ENCODE data around the gene SLC39A7.

SLC39A7 gene

GRCh38 chr6:33175436-33176069 lies 25.1 kb upstream of the SLC39A7 start:
- Histone ChIP-seq H3K36me3 (ENCODE audit: insufficient read depth, low read length) (no peaks in the 10 kb centered on the region), H3K4me1 (ENCODE audit: insufficient read depth, low read length) (no peaks in the 10 kb centered on the region), H3K9me3 (ENCODE audit: control insufficient read depth, insufficient read depth, low read length) (no peaks in the 10 kb centered on the region), H3K9ac (ENCODE audit: low read depth, low read length) (no peak overlapping the region)

- H3K4me1 ChIP-seq (ENCODE audit: insufficient read depth, low read length), result no peaks in the 10 kb centered on the region
These were observed 23.8 kb upstream of the SLC39A7 start for GRCh38 chr6:33176906-33177305.

DNA sequence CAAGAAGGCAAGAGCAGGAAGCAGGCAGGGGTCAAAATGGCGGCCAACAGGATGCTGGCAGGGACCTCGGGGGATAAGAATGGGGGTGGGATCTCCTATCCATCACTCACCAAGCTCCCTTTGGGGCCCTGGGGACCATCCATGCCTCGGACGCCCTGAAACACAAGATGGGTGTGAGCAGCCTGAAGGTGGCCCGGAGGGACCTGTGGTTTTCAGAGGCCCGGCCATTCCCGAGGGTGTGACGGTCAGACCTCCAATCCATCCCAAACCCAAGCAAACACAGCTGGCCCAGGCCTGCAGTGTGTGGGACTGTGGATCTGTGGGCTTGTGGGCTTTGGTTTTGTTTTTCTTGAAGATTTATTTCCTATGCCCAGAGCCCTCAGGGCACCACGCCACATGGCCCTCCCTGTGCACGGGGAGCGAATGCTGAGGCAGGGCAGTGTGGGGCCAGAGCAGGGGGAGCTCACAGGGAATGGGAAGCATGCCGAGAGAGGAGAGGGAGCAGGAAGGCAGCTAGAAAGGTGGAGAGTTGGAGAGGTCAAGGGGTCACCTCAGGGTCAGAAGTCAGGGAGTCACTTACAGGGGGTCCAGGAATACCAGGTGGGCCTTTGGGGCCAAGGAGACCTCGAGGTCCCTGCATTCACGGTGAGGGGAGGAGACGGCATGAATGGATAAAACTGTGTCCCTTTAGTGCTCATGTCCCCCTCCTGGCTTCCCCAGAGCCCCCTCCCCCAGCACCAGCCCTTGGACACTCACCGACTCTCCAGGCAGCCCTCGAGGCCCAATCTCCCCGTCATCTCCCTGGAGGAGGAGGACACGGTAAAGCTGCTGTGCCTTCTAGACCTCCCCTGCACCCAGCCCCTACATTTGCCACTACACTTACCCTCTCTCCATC lies 22.9 kb upstream of the SLC39A7 start:
- Histone ChIP-seq H3K4me1 (ENCODE audit: insufficient read depth, low read length) (no peaks in the 10 kb centered on the region), H3K9me3 (ENCODE audit: control insufficient read depth, insufficient read depth, low read length) (no peaks in the 10 kb centered on the region), H3K36me3 (ENCODE audit: insufficient read depth, low read length) (no peaks in the 10 kb centered on the region), H3K9ac (ENCODE audit: low read depth, low read length) (no peak overlapping the region)

More at GRCh38 chr6:33176906-33177305, 23.8 kb upstream of the SLC39A7 start:
- Histone ChIP-seq H3K9me3 (ENCODE audit: control insufficient read depth, insufficient read depth, low read length) (no peaks in the 10 kb centered on the region), H3K9ac (ENCODE audit: low read depth, low read length) (no peak overlapping the region), H3K36me3 (ENCODE audit: insufficient read depth, low read length) (no peaks in the 10 kb centered on the region)

DNA sequence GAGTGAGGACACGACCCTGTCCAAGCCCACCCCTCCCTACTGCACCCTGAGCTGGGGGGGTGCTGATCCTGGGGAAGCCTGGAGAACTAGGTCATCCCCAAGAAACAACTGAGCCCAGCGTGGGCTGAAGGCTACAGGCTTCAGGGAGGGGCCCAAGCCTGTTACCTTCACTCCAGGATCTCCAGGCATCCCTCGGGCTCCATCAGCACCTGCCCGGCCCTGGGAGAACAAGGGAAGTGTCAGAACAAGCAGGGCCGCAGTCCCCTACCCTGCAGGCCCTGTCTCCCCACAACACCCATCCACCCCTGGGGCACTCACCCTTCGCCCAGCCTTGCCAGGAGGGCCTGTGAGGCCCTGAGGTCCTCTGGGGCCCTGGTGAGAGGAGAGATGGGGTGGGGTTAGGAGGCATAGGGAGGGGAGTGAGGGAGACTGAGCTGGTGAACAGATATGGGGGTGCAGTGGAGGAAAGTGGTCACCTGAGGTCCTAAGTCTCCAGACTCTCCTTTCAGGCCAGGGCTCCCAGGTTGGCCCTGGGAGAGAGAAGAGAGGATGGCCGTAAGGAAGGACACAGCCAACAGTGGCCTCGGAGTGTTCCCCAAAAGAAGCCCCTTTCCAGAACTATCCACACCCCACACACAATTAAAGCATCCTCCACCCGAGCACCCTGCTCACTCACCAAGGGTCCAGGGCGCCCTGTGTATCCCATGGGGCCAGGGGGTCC lies 21.8 kb upstream of the SLC39A7 start:
- H3K9ac ChIP-seq (ENCODE audit: low read depth, low read length), result no peak overlapping the region
- no peaks in the 10 kb centered on the region for H3K4me1 ChIP-seq (ENCODE audit: insufficient read depth, low read length)
- no peaks in the 10 kb centered on the region for H3K9me3 ChIP-seq (ENCODE audit: control insufficient read depth, insufficient read depth, low read length)
- H3K36me3 ChIP-seq (ENCODE audit: insufficient read depth, low read length), result no peaks in the 10 kb centered on the region

DNA sequence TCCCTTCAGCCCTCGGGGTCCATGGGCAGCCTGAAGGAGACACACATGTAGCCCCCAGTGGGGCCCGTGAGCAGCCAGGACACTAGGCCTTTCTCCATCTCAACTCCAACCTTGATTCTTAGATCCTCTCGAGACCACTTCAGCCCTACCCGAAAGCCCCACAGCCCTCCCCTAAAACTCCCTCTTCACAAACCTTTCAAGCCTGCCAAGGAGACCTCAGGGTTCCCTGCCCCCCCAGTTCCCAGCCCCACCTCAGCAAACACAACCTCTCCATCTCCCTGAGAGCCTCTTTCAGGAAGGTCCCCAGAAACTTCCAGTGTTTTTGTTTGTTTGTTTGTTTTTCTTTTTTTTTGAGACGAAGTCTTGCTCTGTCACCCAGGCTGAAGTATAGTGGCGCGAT lies 19.5 kb upstream of the SLC39A7 start:
- no peaks in the 10 kb centered on the region for H3K36me3 ChIP-seq (ENCODE audit: insufficient read depth, low read length)
- H3K4me1 ChIP-seq (ENCODE audit: insufficient read depth, low read length), result no peaks in the 10 kb centered on the region
- no peaks in the 10 kb centered on the region for H3K9me3 ChIP-seq (ENCODE audit: control insufficient read depth, insufficient read depth, low read length)
- no peak overlapping the region for H3K9ac ChIP-seq (ENCODE audit: low read depth, low read length)

DNA sequence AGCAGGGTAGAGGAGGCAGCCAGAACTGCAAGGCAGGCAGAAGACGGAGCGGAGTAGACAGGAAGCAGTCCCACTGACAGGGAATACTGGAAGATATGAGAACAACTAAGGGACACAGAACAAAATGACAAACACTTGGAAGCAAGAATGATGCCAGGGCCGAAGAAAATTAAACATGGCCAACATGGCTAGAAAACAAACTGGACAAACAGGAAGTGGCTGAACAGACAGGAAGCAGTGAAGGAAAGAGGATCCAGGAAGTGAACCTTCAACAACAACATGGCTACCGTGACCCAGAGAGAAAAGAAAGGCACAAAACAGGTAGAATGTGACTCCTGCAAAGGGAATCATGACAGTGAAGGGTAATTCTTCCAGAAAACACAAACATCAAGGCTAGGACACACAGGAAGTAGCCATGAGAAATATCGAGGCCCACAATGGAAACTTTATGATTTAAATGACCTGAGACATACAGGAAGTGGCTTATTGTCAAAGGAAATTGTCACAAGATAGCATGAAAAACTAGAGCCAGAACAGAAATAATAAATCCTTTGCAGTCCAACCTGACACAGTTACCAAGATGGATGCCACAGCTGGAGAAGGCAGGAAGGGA lies 17.5 kb upstream of the SLC39A7 start:
- Histone ChIP-seq H3K4me1 (ENCODE audit: insufficient read depth, low read length) (no peaks in the 10 kb centered on the region), H3K9ac (ENCODE audit: low read depth, low read length) (no peak overlapping the region), H3K9me3 (ENCODE audit: control insufficient read depth, insufficient read depth, low read length) (no peaks in the 10 kb centered on the region), H3K36me3 (ENCODE audit: insufficient read depth, low read length) (no peaks in the 10 kb centered on the region)

GRCh38 chr6:33185190-33185589 lies 15.5 kb upstream of the SLC39A7 start:
- H3K9ac ChIP-seq (ENCODE audit: low read depth, low read length), result no peak overlapping the region
- no peaks in the 10 kb centered on the region for H3K4me1 ChIP-seq (ENCODE audit: insufficient read depth, low read length)
- H3K9me3 ChIP-seq (ENCODE audit: control insufficient read depth, insufficient read depth, low read length), result no peaks in the 10 kb centered on the region
- H3K36me3 ChIP-seq (ENCODE audit: insufficient read depth, low read length), result no peaks in the 10 kb centered on the region

DNA sequence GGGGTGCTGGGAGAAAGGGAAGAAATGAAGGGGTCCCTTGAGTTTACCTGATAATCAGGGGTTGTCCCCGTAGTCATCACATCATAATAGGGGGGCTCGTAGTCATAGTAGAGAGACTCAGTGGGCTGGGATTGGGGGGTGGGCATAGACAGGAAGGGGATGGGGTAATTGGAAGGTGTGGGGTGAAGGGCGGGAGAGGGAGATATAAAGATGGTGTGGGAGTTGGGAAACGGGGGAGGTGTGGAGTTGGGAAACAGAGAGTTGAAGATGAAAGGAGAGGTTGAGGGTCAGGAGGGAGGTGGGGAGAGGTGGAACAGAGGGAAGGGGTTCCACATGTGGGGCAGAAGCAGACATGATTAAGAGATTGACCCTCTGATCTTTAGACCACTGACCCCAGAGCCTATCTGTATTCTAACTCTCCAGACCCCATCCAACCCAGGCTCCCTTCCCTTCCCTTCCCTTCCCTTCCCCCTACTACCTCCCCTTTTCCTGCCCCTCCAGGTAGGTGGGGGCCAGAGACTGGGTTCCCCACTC lies 14.9 kb upstream of the SLC39A7 start:
- no peaks in the 10 kb centered on the region for H3K9me3 ChIP-seq (ENCODE audit: control insufficient read depth, insufficient read depth, low read length)
- H3K36me3 ChIP-seq (ENCODE audit: insufficient read depth, low read length), result no peaks in the 10 kb centered on the region
- no peaks in the 10 kb centered on the region for H3K4me1 ChIP-seq (ENCODE audit: insufficient read depth, low read length)
- no peak overlapping the region for H3K9ac ChIP-seq (ENCODE audit: low read depth, low read length)

DNA sequence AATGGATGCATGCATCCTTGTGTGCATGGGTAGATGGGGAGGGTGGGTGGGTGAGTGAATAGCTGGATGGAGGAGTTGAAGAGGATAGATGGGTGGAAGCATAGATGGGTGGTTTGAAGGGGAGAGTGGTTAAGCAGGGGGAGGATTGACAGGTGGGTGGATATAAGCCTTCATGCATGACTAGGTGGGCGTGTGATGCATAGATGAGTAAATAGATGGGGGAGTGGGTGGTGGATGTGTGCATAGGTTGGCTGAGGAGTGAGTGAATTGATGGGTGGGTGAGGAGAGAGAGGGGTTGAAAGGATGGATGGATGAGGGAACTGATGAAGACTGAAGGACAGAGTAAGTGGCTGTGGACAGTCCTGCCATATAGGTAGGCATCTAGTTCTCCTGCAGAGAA lies 12.9 kb upstream of the SLC39A7 start:
- Histone ChIP-seq H3K9me3 (ENCODE audit: control insufficient read depth, insufficient read depth, low read length) (no peaks in the 10 kb centered on the region), H3K4me1 (ENCODE audit: insufficient read depth, low read length) (no peaks in the 10 kb centered on the region), H3K9ac (ENCODE audit: low read depth, low read length) (no peak overlapping the region), H3K36me3 (ENCODE audit: insufficient read depth, low read length) (no peaks in the 10 kb centered on the region)

DNA sequence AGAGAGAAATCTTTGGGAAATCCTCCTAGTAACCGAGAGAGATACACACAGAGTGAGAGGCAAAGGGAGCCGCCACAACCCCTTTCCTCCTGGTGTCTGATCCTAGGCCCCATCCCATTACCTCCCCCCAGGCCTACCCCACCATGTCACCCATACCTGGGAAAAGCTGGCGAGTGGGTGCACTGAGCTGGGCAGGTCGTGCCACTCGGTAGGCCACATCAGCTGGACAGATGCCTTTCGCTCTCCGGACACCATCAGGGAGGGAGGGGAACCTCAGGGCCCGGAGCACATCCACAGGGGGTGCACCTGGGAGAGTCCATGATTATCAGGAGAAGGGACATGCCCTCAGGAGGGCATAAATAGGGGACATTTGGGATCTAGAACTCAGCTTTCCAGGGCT lies 11.5 kb upstream of the SLC39A7 start:
- H3K9ac ChIP-seq (ENCODE audit: low read depth, low read length), result no peak overlapping the region

DNA sequence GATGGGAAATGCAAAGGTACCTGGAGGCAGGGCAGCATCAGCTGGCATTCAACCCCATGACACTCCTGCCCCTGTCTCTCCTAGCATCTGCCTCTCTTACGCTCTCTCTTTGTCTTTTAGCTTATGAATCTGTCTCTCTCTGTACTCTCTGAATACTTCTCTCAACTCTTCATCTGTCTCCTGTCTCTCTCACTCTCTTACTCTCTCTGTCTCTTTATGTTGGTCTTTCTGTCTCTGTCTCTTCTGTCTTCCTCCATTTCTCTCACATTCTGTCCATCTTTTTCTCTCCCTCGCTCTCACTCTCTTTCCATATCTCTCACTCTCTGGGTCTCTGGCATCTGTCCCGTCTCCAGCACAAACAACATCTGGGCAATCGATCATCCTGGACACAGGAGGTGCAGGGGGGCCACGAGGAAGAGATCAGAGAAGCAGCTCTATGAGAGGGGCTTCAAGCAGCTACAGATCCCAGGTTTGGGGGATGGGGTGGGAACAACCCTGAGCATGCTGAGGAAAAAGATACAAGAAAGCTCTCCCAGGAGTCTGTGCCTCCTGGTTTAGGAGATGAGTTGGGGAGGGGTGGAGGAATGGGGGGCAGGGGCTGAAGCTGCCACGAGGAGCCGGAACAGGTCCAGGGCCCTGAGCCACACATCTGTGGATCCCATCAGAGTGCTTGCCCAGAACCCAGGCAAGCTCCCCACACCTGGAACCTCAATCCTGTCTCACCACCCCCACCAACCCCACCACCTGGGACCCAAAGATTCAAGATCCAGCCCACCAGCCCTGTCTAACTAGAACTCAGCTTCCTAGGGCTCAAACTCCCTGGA lies 10.8 kb upstream of the SLC39A7 start:
- Histone ChIP-seq H3K4me1 (ENCODE audit: insufficient read depth, low read length) (no peaks in the 10 kb centered on the region), H3K9ac (ENCODE audit: low read depth, low read length) (no peak overlapping the region), H3K9me3 (ENCODE audit: control insufficient read depth, insufficient read depth, low read length) (no peaks in the 10 kb centered on the region), H3K36me3 (ENCODE audit: insufficient read depth, low read length) (no peaks in the 10 kb centered on the region)

More for the DNA sequence above, 11.5 kb upstream of the SLC39A7 start:
- Histone ChIP-seq H3K36me3 (ENCODE audit: insufficient read depth, low read length) (no peaks in the 10 kb centered on the region), H3K9me3 (ENCODE audit: control insufficient read depth, insufficient read depth, low read length) (no peaks in the 10 kb centered on the region), H3K4me1 (ENCODE audit: insufficient read depth, low read length) (no peaks in the 10 kb centered on the region)

DNA sequence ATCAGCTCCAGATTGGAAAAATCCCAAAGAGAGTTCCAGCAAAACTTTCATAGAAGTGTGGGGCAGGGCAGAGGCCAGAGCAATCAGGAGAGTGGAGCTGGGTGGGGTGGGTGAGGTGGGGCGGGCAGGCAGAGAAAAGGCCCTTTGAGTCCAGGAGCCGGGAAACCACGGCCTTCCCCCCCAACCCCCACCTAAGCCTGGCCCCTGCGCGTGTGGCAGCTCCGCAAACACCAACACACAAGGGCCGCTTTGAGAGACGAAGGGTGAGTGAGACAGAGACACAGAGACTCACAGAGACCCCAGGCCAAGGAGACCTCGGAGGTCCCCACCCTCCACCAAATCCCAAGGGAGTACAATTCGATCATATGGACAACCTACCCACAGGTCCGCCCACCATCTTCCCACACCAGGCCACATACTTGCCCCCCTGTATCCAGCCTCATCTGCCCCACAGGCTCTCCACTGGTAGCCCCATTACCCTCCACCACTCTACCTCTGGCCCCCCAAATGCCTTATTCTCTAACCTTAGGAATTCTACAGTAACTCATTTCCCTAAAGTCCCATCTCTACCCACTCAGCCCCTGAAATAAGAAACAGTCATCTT lies 10.1 kb upstream of the SLC39A7 start:
- H3K4me1 ChIP-seq (ENCODE audit: insufficient read depth, low read length), result no peaks in the 10 kb centered on the region
- no peak overlapping the region for H3K9ac ChIP-seq (ENCODE audit: low read depth, low read length)
- H3K36me3 ChIP-seq (ENCODE audit: insufficient read depth, low read length), result no peaks in the 10 kb centered on the region
- H3K9me3 ChIP-seq (ENCODE audit: control insufficient read depth, insufficient read depth, low read length), result no peaks in the 10 kb centered on the region

- Histone ChIP-seq H3K4me1 (ENCODE audit: insufficient read depth, low read length) (no peaks in the 10 kb centered on the region), H3K9me3 (ENCODE audit: control insufficient read depth, insufficient read depth, low read length) (no peaks in the 10 kb centered on the region), H3K9ac (ENCODE audit: low read depth, low read length) (peak overlapping the region; percentile 34; the same call in 1 of the 2 replicates), H3K36me3 (ENCODE audit: insufficient read depth, low read length) (no peaks in the 10 kb centered on the region)
These were observed 9.1 kb upstream of the SLC39A7 start for GRCh38 chr6:33191383-33192104.
